HG03196 (cell line): ENCODE data around the gene NOTCH3.
A peak's percentile ranks its signal among the peaks of the same experiment; 100 is the strongest.

Experiments used
- ATAC-seq: cut with Tn5 transposase; IDR thresholded peaks from one replicate; pipeline ENCODE4 v1.9.1; 2021; ENCODE audit not compliant: unreplicated experiment

The NOTCH3 gene

DNA sequence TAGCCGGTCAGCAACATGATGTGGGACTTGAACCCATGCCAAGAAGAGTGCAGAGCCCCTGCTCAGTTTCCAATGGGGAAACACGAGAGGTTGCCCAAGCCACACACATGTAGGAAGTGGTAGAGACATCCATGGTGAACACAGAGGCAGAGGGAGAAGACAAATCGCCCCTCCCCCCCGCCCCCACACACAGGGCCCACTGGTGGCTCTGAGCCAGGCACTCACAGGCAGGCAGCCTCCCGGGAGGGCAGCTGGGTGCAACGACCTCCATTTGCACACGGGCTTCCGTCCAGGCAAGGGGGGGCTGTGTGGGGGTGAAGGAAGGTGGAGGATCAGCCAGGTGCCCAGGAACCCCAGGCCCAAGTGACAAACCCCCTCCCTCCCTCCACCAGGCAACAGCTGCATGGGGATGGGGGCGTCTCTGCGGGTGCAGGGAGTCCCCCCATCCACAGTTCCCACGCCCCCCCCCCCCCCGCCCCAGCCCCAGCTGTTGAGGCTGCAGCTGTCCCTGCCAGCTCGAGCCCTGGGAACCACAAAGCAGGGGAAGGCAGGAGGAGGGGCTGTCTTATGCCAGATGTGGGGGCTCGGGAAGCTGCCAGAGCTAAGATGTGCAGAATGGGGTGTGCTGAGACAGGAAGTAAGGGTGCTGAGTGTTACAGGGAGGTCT lies 3.4 kb downstream of the NOTCH3 start:
- ATAC-seq, result no peak

DNA sequence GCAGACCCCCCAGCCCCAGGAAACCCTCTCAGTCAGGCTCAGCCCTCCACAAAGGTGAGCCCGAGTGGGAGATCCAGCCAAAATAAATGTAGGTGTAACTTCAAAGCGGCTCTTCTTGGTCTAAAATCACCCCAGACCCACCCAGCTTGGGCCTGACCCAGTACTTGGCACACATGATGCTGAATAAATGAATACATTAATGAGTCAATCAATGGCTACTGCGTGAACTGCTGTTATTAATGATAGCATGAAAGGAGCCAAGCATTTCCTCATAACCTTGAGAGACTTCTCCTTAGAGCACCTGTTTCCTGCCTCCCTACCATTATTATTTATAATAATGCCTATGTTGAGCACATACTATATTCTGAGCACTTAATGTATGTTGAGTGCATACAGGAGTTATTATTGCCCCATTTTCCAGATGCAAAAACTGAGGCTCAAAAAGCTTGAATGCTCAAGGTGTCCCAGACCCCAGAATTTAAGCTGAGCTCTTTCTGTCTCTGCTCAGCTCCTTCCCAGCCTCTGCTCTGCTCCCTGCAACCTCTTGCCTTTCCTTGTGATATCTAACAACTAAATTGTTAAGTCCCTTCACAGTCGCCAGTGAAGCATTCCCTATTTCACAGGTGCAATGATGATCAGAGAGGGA lies 4.3 kb downstream of the NOTCH3 start:
- no peak for ATAC-seq

DNA sequence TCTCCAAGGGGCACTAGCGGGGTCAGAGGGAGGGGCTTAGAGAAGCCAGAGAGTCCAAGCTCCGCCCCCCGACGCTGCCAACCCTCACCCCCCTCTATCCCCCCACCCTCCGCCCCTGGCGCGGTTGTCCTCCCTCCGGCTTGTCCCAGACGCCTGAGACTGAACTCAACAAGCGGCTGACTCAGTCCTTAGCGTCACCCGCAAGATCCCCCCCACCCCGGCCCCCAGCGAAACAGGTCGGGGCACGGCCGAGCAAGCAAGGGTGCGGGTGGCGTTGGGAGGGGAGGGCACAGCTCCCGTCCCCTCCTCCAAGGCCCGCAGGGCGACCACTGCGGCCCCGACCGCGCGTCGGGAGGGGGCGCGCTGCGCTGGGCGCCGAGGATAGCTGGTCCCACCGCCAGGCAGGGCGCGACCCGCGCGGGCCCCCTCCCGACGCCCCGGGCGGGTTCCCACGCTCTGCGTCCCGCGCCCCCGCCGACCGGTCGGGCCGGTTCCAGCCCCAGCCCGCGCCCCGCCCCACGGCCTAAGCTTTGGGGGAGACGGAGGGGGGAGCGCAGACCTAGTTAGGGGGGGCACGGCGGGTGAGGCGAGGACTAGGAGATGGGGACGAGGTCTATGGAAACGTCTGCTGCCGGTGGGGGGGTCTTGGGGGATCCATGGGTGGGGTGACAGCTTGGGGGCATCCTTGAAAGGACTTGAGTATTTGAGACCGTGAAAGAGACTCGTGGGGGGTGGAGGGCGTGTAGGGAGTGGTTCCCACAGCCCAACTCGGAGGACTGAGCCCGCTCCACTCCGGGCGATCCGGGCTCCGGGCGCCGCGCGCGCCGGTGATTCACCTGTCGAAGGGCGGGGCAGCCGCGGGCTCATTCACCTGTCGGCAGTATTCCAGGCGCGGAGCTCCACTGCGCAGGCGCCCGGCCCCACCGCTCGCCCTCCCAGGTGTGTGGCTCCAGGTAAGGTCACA lies 5.1 kb downstream of the NOTCH3 start:
- no peak for ATAC-seq

DNA sequence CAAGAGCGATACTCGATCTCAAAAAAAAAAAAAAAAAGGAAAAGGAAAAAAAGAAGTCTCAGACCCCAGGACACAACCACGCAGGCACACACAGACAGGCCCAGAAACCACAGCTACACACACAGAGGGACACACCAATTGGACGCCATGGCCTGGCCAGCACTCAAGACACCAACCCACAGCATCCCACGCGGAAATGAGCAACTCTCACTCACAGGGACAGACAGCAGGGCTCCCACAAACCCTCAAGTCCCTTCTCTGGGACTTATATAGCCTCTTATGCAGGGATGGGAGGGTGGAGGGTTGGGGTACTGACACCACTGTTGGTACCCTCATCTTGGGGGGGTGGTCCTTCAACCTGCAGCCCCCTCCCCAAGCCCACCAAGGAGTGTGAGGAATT lies 5.9 kb downstream of the NOTCH3 start:
- no peak for ATAC-seq

DNA sequence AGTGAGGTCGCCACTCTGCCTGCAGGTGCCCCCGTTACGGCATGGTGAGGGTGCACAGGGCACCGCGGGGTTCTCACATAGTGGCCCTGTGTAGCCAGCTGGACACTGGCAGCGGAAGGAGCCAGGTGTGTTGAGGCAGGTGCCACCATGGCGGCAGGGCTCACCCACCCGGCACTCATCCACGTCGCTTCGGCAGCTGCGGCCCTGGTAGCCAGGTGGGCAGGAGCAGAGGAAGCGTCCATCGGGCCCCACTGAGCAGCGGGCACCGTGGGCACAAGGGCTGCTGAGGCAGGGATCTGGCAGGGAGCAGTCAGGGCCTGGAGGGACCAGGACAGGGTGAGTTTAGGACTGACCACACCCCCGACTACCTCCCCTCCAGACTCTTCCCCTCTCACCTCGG lies 8.8 kb downstream of the NOTCH3 start:
- ATAC-seq, result no peak

DNA sequence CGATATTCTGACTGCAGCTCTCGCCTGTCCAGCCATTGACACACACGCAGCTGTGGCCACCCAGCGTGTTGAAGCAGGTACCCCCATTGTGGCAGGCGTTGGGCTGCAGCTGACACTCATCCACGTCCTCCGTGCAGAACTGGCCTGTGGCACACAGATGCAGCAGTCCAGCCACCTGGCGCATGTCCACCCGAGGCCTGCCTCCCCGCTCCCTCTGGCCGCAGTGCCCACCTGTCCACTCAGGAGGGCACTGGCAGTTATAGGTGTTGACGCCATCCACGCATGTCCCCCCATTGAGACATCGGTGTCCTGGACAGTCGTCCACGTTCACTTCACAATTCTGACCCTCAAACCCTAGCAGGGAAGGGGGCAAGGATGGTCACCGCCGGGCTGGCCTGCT lies 9.3 kb downstream of the NOTCH3 start:
- no peak for ATAC-seq

DNA sequence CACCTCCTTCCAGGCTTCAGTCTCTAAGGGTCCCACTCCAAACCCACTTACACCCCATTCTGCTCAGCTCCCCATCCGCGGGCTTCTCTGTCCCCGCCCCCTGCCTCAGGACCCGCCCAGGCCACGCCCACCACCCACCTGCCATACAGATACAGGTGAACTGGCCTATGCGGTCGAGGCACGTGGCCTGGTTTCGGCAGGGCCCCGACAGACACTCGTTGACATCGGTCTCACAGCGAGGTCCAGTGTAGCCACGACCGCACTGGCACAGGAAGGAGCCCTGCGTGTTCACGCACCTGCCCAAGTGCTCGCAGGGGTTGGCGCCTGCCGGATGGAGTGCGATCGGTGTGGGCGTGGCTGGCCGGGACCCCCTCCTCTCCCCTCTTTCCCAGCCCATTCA lies 11.9 kb downstream of the NOTCH3 start:
- ATAC-seq, result no peak

DNA sequence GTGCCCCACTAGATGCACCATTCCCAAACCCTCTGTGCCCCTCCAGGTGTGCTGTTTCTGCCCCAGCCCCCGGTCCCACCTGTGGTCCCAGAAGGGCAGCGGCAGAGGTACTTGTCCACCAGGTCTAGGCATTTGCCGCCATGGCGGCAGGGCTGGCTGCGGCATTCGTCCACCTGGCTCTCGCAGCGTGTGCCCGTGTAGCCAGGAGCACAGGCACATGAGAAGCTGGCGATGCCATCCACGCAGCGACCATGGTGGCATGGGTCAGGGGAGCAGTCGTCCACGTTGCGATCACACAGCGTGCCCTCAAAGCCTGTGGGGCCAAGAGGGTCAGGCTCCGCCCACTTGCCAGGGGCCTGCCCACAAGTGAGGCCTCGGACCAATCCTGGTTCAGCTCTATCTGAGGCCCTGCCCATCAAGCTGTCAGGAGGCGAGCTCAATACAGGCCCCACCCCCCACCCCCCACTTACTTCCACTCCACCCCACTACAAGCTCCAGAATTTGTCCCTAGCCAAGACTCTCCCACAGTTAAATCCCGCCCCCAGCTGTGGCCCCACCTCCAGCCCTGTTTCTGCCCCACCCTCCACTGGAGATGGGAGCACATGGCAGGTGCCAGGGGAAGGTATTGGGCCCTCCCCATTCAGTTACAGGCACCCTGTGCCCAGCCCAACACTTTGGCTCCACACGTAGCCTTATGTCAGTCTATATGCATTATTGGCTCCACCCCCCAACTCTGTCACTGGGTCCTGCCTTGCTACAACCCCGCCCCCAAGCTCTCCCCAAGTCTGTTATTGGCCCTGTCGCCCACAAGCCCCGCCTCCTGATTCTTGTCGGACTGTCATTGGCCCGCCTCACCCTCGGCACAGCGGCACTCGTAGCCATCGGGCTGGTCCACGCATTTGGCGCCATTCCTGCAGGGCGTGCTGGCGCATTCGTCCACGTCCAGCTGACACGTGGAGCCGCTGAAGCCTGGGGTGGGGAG lies 13.5 kb downstream of the NOTCH3 start:
- no peak for ATAC-seq

DNA sequence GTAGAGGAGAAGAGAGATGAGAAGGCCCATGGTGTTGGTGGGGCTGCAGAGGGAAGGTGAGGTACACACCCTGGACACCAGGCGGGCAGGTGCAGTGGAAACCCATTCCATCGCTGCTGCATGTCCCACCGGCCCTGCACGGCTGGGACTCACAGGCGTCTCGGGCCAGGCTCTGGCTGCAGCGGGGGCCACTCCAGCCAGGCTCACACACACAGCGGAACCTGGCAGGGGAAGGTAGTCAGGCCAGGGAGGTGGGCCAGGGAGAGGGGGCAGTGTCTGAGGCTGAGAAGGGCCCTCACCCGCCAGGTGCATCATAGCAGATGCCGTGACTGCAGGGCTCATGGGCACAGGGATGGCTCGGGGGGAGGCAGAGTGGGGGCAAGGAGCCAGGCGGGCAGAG lies 15.6 kb downstream of the NOTCH3 start:
- ATAC-seq, result no peak

DNA sequence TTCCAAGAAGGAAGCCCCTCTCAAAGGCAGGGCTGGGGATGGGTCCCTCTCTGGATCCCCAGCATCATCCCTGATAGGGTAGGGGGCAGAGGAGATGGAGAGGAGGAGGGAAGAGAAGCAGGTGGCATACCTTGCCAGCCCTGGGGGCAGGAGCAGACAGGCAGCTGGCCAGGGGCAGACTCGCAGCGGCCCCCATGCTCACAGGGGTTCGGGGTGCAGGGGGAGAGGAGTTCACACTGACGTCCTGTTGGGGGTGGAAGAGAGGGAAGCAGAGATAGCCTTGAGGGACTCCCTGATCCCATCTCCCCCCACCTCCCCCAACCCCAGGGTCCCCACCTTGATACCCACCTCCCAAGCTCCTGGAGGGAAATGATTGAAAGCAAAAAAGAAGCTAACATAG lies 16.0 kb downstream of the NOTCH3 start:
- ATAC-seq, result no peak

DNA sequence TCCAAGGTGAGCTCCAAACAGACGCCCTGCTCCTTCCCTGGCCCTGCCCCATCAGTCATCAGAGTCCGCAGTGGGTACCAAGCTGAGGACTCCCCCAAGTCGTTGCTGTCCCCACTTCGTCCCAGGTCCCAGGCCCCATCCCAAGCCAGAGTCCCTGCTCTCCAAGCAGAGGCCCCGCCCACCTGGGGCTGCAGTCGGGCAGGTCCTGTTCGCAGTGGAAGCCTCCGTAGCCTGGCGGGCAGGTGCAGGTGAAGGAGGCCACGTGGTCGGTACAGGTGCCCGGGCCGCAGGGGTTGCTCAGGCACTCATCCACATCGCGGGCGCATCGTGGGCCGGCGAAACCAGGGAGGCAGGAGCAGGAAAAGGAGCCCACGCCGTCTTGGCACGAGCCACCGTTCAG lies 19.4 kb downstream of the NOTCH3 start:
- no peak for ATAC-seq

DNA sequence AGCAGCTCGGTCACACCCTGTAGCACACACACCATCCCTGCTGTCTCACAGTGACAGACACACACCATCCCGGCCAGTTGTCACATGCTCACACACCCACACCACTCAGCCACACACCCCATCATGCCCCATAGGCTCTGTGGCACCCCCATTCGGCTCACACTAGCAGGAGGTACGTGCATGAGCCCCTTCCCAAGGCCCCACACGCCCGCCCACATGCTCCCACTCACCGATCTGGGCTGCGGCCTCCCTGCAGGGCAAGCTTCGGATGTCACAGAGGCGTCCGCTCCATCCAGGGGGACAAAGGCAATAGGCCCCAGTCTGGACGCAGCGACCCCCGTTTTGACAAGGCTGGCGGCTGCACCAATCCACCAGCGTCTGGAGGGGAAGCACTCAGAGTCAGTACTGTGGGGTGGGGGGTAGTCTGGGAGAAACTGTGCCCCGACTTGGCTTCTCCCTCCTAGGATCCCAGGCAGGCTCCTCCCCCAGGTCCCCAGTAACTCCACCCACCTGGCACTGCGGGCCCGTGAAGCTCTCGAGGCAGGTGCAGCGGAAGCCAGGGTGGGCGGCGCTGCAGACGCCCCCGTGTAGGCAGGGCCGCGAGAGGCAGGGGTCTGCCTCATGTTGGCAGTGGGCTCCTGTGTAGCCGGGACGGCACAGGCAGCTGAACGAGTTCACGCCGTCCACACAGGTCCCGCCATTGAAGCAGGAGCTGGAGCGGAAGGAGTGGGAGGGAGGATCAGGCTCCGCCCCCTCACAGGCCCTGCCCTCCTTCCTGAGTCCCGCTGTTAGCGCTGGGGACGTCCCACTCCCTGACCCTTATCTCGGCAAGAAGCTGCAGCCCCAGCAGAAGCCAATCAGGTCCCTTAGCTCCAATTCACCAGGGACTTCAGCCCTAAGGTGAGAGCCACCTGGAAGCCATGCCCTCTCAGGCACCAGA lies 20.1 kb downstream of the NOTCH3 start:
- ATAC-seq, result no peak

DNA sequence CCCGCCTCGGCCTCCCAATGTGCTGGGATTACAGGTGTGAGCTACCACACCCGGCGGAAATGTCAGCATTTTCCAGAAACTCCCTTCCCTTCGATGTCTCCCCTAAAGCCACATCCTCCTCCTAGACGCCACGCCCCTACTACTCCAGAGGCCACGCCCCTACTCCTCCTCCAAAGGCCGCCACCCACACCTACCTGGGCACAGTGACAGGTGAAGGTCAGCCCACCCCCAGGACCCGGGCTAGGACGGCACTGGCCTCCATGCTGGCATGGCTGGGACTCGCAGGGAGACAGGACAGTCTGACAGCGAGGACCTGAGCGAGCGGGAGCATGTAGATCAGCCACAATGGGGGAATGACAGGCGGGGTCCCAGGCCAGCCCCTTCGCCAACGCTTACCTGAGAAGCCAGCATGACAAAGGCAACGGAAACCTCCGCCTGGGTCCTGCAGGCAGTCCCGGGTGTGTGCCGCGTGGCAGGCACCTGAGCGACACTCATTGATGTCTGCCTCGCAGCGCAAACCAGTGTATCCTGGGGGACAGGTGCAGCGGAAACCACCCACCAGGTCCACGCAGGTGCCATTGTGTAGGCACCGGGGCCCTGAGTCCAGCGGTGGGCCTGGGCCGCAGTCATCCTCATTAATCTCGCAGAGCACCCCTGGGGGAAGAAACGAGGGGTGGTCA lies 22.0 kb downstream of the NOTCH3 start:
- ATAC-seq, result no peak

DNA sequence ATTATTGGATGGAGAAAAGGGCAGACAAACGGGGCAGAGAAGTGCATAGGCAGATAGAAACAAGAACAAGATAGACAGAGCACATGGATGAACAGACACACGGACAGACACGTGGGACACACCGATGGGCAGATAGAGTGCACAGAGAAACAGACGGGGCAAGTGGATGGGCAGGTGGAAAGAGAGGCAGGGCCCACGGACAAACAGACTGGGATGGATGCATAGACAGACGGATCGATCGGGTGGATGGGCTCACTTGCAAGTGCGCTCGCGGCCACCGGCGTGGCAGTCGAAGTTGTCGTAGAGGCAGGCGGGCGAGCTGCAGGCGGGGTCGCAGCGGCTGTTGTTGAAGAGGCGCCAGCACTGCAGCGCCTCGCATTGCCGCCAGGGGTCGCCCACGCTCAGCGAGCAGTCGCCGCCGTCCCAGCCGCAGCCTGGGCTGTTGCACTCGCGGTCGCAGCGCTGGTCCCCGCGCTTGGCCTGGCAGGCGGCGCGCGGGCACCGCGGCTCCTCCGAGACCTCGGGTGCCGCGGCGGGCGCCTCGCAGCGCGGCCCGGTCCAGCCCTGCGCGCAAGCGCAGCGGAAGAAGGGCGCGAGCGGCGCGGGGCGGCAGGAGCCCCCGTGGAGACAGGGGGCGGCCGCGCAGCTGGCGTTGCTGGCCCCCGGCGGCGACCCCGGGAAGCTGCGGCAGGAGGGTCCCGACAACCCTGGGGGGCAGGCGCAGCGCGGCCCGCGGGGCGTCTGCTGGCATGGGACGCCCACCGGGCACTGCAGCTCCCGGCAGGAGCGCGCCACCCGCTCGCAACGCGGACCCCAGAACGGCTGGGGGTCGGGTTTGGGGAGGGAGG lies 23.3 kb downstream of the NOTCH3 start:
- peak; percentile 58 for ATAC-seq

DNA sequence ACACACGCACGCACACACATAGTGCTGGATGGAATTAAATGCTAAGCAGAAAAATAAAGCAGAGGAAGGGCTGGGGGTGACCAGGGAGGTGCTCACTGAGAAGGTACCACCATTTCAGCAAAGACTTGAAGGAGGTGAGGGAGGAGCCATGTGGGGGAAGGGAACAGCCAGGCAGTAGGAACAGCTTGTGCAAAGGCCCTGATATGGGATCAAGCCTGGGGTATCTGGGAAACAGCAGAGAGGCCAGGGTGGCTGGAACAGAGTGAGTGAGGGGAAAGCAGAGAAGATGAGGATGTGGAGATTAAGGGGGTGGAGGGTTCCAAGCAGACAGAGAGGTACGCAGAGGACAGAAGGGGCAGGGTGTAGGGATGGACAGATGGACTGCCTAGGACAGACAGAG lies 25.2 kb downstream of the NOTCH3 start:
- no peak for ATAC-seq

DNA sequence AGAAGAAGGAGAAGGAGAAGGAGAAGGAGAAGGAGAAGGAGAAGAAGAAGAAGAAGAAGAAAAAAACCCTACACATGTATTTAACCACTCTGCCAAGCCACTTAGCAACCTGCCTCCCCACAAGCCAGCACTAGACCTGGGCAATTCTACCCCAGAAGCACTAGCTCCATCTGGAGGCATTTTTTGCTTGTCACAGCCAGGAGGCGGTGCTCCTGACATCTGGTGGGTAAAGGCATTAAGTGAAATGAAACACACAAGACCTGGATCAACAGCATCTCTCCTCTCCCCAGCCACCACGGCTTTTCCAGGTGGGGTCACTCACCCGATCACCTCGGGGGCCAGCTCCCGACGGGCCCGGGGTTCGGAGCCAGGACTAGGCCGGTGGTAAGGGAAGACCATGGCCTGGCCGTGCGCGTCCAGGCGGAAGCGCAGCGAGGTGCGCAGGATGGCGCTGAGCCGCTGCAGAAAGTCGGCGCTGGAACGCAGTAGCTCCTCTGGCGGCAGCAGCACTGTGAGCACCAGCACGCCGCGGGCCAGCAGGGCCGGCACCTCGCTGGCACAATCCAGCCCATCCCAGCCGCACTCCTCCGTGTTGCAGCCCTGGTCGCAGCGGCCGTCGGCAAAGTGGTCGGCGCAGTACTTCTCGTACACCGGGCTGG lies 26.9 kb downstream of the NOTCH3 start:
- ATAC-seq, result no peak

DNA sequence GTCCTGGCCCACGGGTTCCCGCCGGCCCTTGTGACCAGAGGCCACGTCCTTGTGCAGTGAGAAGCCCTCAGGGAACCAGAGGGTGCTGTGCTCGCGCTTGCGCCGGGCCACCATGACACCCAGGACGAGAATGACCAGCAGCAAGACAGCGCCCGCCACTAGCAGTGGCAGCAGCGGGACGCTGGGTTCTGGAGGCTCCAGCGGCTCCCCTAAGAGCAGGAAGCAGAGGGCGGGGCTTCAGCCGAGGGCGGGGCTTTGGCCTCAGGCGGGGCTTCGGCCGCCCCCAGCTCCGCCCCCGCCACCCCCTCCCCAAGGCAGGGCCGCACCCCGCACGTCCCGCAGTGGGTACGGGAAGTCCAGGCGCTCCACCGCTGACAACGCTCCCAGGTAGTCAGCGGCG lies 30.4 kb downstream of the NOTCH3 start:
- ATAC-seq, result no peak
